Measurements from ENCODE around the gene RSPO3. TPM values are rescaled to one million over a fixed set of nuclear protein-coding genes. Genes with fewer than 3 reads are reported as not detected.

Gene RSPO3
- total RNA-seq, 2 experiments from 2014 or later: not detected

GRCh38 chr6:127120023-127120786 lies 1.7 kb downstream of the RSPO3 start:
- Mint-ChIP-seq H3K4me3 (peak overlapping the region; percentile 60), H3K27ac (no peak overlapping the region), H3K36me3 (no peaks in the 10 kb centered on the region), H3K4me1 (peaks cover 12% of the 10 kb centered on the region), H3K9me3 (no peaks in the 10 kb centered on the region), H3K27me3 (peaks cover 88% of the 10 kb centered on the region)
- POLR2A ChIA-PET: no interaction called here
- DNase-seq: peak; percentile 35
- ATAC-seq (ENCODE audit: low read depth): no peak

GRCh38 chr6:127120787-127121636 lies 2.5 kb downstream of the RSPO3 start:
- H3K27ac Mint-ChIP-seq: no peak overlapping the region
- H3K9me3 Mint-ChIP-seq: no peaks in the 10 kb centered on the region
- no peaks in the 10 kb centered on the region for H3K36me3 Mint-ChIP-seq
- peaks cover 12% of the 10 kb centered on the region for H3K4me1 Mint-ChIP-seq
- peak overlapping the region; percentile 54 for H3K4me3 Mint-ChIP-seq
- DNase-seq (peak; percentile 80), ATAC-seq (ENCODE audit: low read depth) (peak; percentile 82)
- POLR2A ChIA-PET: no interaction called here
- peaks cover 85% of the 10 kb centered on the region for H3K27me3 Mint-ChIP-seq

GRCh38 chr6:127121637-127121960 lies 3.1 kb downstream of the RSPO3 start:
- peak overlapping the region; percentile 54 for H3K4me3 Mint-ChIP-seq
- peaks cover 82% of the 10 kb centered on the region for H3K27me3 Mint-ChIP-seq
- no peak for DNase-seq
- no peaks in the 10 kb centered on the region for H3K36me3 Mint-ChIP-seq
- no peak for ATAC-seq (ENCODE audit: low read depth)
- H3K27ac Mint-ChIP-seq: no peak overlapping the region
- peaks cover 12% of the 10 kb centered on the region for H3K4me1 Mint-ChIP-seq
- POLR2A ChIA-PET: no interaction called here
- no peaks in the 10 kb centered on the region for H3K9me3 Mint-ChIP-seq

GRCh38 chr6:127124172-127124571 lies 5.7 kb downstream of the RSPO3 start:
- peaks cover 69% of the 10 kb centered on the region for H3K27me3 Mint-ChIP-seq
- DNase-seq (no peak), ATAC-seq (ENCODE audit: low read depth) (no peak)
- no peaks in the 10 kb centered on the region for H3K36me3 Mint-ChIP-seq
- H3K4me3 Mint-ChIP-seq: no peak overlapping the region
- H3K4me1 Mint-ChIP-seq: peaks cover 10% of the 10 kb centered on the region
- POLR2A ChIA-PET: interaction anchor here (0.6 kb wide), 1 partner anchor 1103 kb away, joined by 5 read pairs; no protein-coding TSS in a partner anchor
- no peak overlapping the region for H3K27ac Mint-ChIP-seq
- H3K9me3 Mint-ChIP-seq: no peaks in the 10 kb centered on the region

GRCh38 chr6:127124680-127125079 lies 6.2 kb downstream of the RSPO3 start:
- Mint-ChIP-seq H3K27me3 (peaks cover 68% of the 10 kb centered on the region), H3K27ac (no peak overlapping the region), H3K9me3 (no peaks in the 10 kb centered on the region), H3K36me3 (no peaks in the 10 kb centered on the region), H3K4me3 (no peak overlapping the region), H3K4me1 (peaks cover 10% of the 10 kb centered on the region)
- POLR2A ChIA-PET: no interaction called here
- ATAC-seq (ENCODE audit: low read depth) (no peak), DNase-seq (no peak)

GRCh38 chr6:127128066-127128465 lies 9.6 kb downstream of the RSPO3 start:
- H3K9me3 Mint-ChIP-seq: no peaks in the 10 kb centered on the region
- POLR2A ChIA-PET: no interaction called here
- H3K4me1 Mint-ChIP-seq: no peaks in the 10 kb centered on the region
- ATAC-seq (ENCODE audit: low read depth) (no peak), DNase-seq (no peak)
- H3K27me3 Mint-ChIP-seq: peaks cover 49% of the 10 kb centered on the region
- H3K4me3 Mint-ChIP-seq: no peak overlapping the region
- no peaks in the 10 kb centered on the region for H3K36me3 Mint-ChIP-seq
- no peak overlapping the region for H3K27ac Mint-ChIP-seq

GRCh38 chr6:127129251-127129650 lies 10.8 kb downstream of the RSPO3 start:
- Mint-ChIP-seq H3K4me3 (no peak overlapping the region), H3K4me1 (no peaks in the 10 kb centered on the region), H3K9me3 (no peaks in the 10 kb centered on the region), H3K27ac (no peak overlapping the region), H3K27me3 (peaks cover 39% of the 10 kb centered on the region), H3K36me3 (no peaks in the 10 kb centered on the region)
- POLR2A ChIA-PET: no interaction called here
- no peak for ATAC-seq (ENCODE audit: low read depth)
- DNase-seq: no peak

- POLR2A ChIA-PET: no interaction called here
- H3K4me1 Mint-ChIP-seq: no peaks in the 10 kb centered on the region
- no peak for ATAC-seq (ENCODE audit: low read depth)
- no peak overlapping the region for H3K27ac Mint-ChIP-seq
- no peak for DNase-seq
- no peaks in the 10 kb centered on the region for H3K36me3 Mint-ChIP-seq
- peaks cover 26% of the 10 kb centered on the region for H3K27me3 Mint-ChIP-seq
- H3K9me3 Mint-ChIP-seq: no peaks in the 10 kb centered on the region
- H3K4me3 Mint-ChIP-seq: no peak overlapping the region
Observed at GRCh38 chr6:127131275-127131674, 12.8 kb downstream of the RSPO3 start.

- H3K4me1 Mint-ChIP-seq: no peaks in the 10 kb centered on the region
- peaks cover 24% of the 10 kb centered on the region for H3K27me3 Mint-ChIP-seq
Observed at GRCh38 chr6:127131772-127132376, 13.4 kb downstream of the RSPO3 start.

GRCh38 chr6:127134136-127134535 lies 15.7 kb downstream of the RSPO3 start:
- Mint-ChIP-seq H3K36me3 (no peaks in the 10 kb centered on the region), H3K4me3 (no peak overlapping the region), H3K27ac (no peak overlapping the region), H3K27me3 (peaks cover 17% of the 10 kb centered on the region), H3K9me3 (no peaks in the 10 kb centered on the region), H3K4me1 (no peaks in the 10 kb centered on the region)
- ATAC-seq (ENCODE audit: low read depth) (no peak), DNase-seq (no peak)
- POLR2A ChIA-PET: no interaction called here

More at GRCh38 chr6:127131772-127132376, 13.4 kb downstream of the RSPO3 start:
- Mint-ChIP-seq H3K36me3 (no peaks in the 10 kb centered on the region), H3K9me3 (no peaks in the 10 kb centered on the region), H3K27ac (no peak overlapping the region), H3K4me3 (no peak overlapping the region)
- POLR2A ChIA-PET: no interaction called here
- DNase-seq: no peak
- ATAC-seq (ENCODE audit: low read depth): no peak

- Mint-ChIP-seq H3K36me3 (no peaks in the 10 kb centered on the region), H3K4me1 (no peaks in the 10 kb centered on the region)
Observed at GRCh38 chr6:127136786-127137185, 18.3 kb downstream of the RSPO3 start.

GRCh38 chr6:127146932-127147331 lies 28.5 kb downstream of the RSPO3 start:
- Mint-ChIP-seq H3K27ac (no peak overlapping the region), H3K4me3 (no peak overlapping the region), H3K36me3 (no peaks in the 10 kb centered on the region), H3K27me3 (peaks cover 27% of the 10 kb centered on the region), H3K4me1 (peaks cover 4% of the 10 kb centered on the region), H3K9me3 (no peaks in the 10 kb centered on the region)
- DNase-seq: no peak
- POLR2A ChIA-PET: no interaction called here
- no peak for ATAC-seq (ENCODE audit: low read depth)

More at GRCh38 chr6:127136786-127137185, 18.3 kb downstream of the RSPO3 start:
- H3K4me3 Mint-ChIP-seq: no peak overlapping the region
- no peak for DNase-seq
- H3K27me3 Mint-ChIP-seq: peaks cover 4% of the 10 kb centered on the region
- ATAC-seq (ENCODE audit: low read depth): no peak
- H3K9me3 Mint-ChIP-seq: no peaks in the 10 kb centered on the region
- POLR2A ChIA-PET: no interaction called here
- no peak overlapping the region for H3K27ac Mint-ChIP-seq

GRCh38 chr6:127147534-127147933 lies 29.1 kb downstream of the RSPO3 start:
- no peak overlapping the region for H3K4me3 Mint-ChIP-seq
- DNase-seq (no peak), ATAC-seq (ENCODE audit: low read depth) (no peak)
- no peaks in the 10 kb centered on the region for H3K36me3 Mint-ChIP-seq
- peaks cover 4% of the 10 kb centered on the region for H3K4me1 Mint-ChIP-seq
- peaks cover 30% of the 10 kb centered on the region for H3K27me3 Mint-ChIP-seq
- POLR2A ChIA-PET: no interaction called here
- no peaks in the 10 kb centered on the region for H3K9me3 Mint-ChIP-seq
- H3K27ac Mint-ChIP-seq: no peak overlapping the region

Data from activated naive CD8-positive, alpha-beta T cell treated with anti-CD3 and anti-CD28 coated beads, Interleukin-2, amount 10 ng/mL, durations not matched to agents 7 days and 5 days (primary cell).